Measurements from ENCODE around the gene CCDC14.
"Not testable (repeated sequence)": the region's sequence is repeated elsewhere in the genome, so short reads cannot be mapped to it uniquely, and the experiment has no call there.

CCDC14 gene

GRCh38 chr3:123984957-123985356 is 23.9 kb upstream of the CCDC14 start:
- no peak for DNase-seq (ENCODE audit: insufficient read length, low spot score)
- FAIRE-seq: no peak
- no peak for TF ChIP-seq CTCF (IDR thresholded peaks at IDR 0.05; ENCODE audit: insufficient read depth, missing control alignments)

- TF ChIP-seq CTCF (IDR thresholded peaks at IDR 0.05; ENCODE audit: insufficient read depth, missing control alignments): no peak
- FAIRE-seq: no peak
- DNase-seq (ENCODE audit: insufficient read length, low spot score): no peak
Measured at GRCh38 chr3:123984350-123984749, 23.3 kb upstream of the CCDC14 start.

- not testable (repeated sequence) for DNase-seq (ENCODE audit: insufficient read length, low spot score); FAIRE-seq
Measured at GRCh38 chr3:123981317-123981716, 20.3 kb upstream of the CCDC14 start.

GRCh38 chr3:123980539-123980938 is 19.5 kb upstream of the CCDC14 start:
- DNase-seq (ENCODE audit: insufficient read length, low spot score): no peak
- TF ChIP-seq CTCF (IDR thresholded peaks at IDR 0.05; ENCODE audit: insufficient read depth, missing control alignments): no peak
- FAIRE-seq: no peak

GRCh38 chr3:123979525-123980501 is 18.8 kb upstream of the CCDC14 start:
- DNase-seq (ENCODE audit: insufficient read length, low spot score): not testable (repeated sequence)
- peak; percentile 59 for TF ChIP-seq CTCF (IDR thresholded peaks at IDR 0.05; ENCODE audit: insufficient read depth, missing control alignments)
- peak; percentile 90 for FAIRE-seq

- not testable (repeated sequence) for FAIRE-seq; DNase-seq (ENCODE audit: insufficient read length, low spot score)
Measured at GRCh38 chr3:123976904-123977303, 15.9 kb upstream of the CCDC14 start.

GRCh38 chr3:123976181-123976898 is 15.3 kb upstream of the CCDC14 start:
- DNase-seq (ENCODE audit: insufficient read length, low spot score); FAIRE-seq: not testable (repeated sequence)

GRCh38 chr3:123975030-123975429 is 14.0 kb upstream of the CCDC14 start:
- FAIRE-seq; DNase-seq (ENCODE audit: insufficient read length, low spot score): not testable (repeated sequence)

GRCh38 chr3:123971406-123971805 is 10.4 kb upstream of the CCDC14 start:
- TF ChIP-seq CTCF (IDR thresholded peaks at IDR 0.05; ENCODE audit: insufficient read depth, missing control alignments): no peak
- FAIRE-seq (no peak), DNase-seq (ENCODE audit: insufficient read length, low spot score) (no peak)

GRCh38 chr3:123967260-123967659 is 6.2 kb upstream of the CCDC14 start:
- peak; percentile 41 for FAIRE-seq
- DNase-seq (ENCODE audit: insufficient read length, low spot score): not testable (repeated sequence)

- FAIRE-seq; DNase-seq (ENCODE audit: insufficient read length, low spot score): not testable (repeated sequence)
Measured at GRCh38 chr3:123966799-123967198, 5.8 kb upstream of the CCDC14 start.

- DNase-seq (ENCODE audit: insufficient read length, low spot score); FAIRE-seq: not testable (repeated sequence)
Measured at GRCh38 chr3:123964793-123965192, 3.8 kb upstream of the CCDC14 start.

Measured in D721Med (cell line).